HG03354 (cell line): ENCODE results near the gene MAPRE3.

Source experiments
- ATAC-seq: cut with Tn5 transposase; IDR thresholded peaks from one replicate; pipeline ENCODE4 v1.9.1; 2021; ENCODE audit warnings: mild to moderate bottlenecking; ENCODE audit not compliant: unreplicated experiment, poor library complexity, severe bottlenecking

Gene MAPRE3

GRCh38 chr2:26978061-26978596 is 7.7 kb downstream of the MAPRE3 start:
- ATAC-seq: no peak

GRCh38 chr2:26979741-26980140 is 9.3 kb downstream of the MAPRE3 start:
- no peak for ATAC-seq

GRCh38 chr2:26980971-26981370 is 10.5 kb downstream of the MAPRE3 start:
- ATAC-seq: no peak

- ATAC-seq: peak; percentile 63
These were observed 11.8 kb downstream of the MAPRE3 start for GRCh38 chr2:26982102-26982742.

GRCh38 chr2:26983746-26984145 is 13.3 kb downstream of the MAPRE3 start:
- no peak for ATAC-seq

GRCh38 chr2:26985807-26986206 is 15.4 kb downstream of the MAPRE3 start:
- no peak for ATAC-seq

GRCh38 chr2:26986576-26986975 is 16.1 kb downstream of the MAPRE3 start:
- ATAC-seq: no peak

GRCh38 chr2:26988058-26988860 is 17.8 kb downstream of the MAPRE3 start:
- no peak for ATAC-seq

- no peak for ATAC-seq
These were observed 18.7 kb downstream of the MAPRE3 start for GRCh38 chr2:26989156-26989555.

GRCh38 chr2:26991717-26992116 is 21.3 kb downstream of the MAPRE3 start:
- ATAC-seq: no peak

- ATAC-seq: no peak
These were observed 23.3 kb downstream of the MAPRE3 start for GRCh38 chr2:26993768-26994167.

- ATAC-seq: no peak
These were observed 24.5 kb downstream of the MAPRE3 start for GRCh38 chr2:26994983-26995382.

- no peak for ATAC-seq
These were observed 27.0 kb downstream of the MAPRE3 start for GRCh38 chr2:26997394-26997793.

- ATAC-seq: no peak
These were observed 27.9 kb downstream of the MAPRE3 start for GRCh38 chr2:26998323-26998722.

- no peak for ATAC-seq
These were observed 29.8 kb downstream of the MAPRE3 start for GRCh38 chr2:27000228-27000627.

GRCh38 chr2:27000995-27001394 is 30.6 kb downstream of the MAPRE3 start:
- no peak for ATAC-seq

GRCh38 chr2:27001950-27002349 is 31.5 kb downstream of the MAPRE3 start:
- ATAC-seq: no peak

- no peak for ATAC-seq
These were observed 32.6 kb downstream of the MAPRE3 start for GRCh38 chr2:27003007-27003406.

- ATAC-seq: no peak
These were observed 33.4 kb downstream of the MAPRE3 start for GRCh38 chr2:27003857-27004256.

- no peak for ATAC-seq
These were observed 36.4 kb downstream of the MAPRE3 start for GRCh38 chr2:27006602-27007415.
